ENCODE measurements around the gene FOXN1.

Gene FOXN1

DNA sequence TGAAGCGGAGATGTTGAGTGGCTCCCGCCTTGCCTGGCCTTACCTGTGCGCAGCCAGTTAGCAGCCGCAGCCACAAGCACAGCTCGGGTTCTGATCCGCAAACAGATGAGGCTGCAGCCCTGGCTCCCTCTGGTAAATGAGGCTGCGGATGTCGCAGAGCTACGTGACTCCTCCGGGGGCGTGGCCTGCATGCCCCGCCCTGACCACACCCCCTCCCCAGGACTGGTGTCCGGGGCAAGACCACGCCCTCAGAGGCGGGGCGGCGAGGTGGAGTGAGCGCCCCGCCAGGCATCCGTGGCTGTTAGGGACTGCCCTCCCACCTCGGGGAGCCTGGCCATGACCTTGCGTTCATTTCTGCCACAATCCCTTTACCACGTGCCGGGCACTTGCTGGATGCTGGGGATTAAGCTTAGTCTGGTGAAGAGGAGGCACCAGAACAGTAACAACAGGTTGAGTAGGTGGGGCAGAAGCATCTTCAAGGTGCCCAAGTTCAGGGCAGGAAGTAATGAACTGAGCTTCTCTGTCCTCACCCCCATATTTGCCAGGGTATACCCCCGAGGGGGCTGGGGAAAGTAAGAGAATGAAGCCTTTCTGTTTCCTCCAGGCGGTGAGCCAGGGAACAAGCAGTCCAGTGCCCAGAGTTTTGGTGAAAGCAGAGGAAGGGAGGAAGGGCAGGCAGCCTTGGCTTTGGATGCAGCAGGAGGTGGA, 70.8 kb downstream of the FOXN1 start, which contains the start of gene ALDOC:
ALDOC (minus strand) TSS at position 138 of the 708 bp plus-strand sequence. CDS start 1,363 bp downstream, outside the sequence.
- DNase-seq = peak; percentile 78 to 98 (median 90)

DNA sequence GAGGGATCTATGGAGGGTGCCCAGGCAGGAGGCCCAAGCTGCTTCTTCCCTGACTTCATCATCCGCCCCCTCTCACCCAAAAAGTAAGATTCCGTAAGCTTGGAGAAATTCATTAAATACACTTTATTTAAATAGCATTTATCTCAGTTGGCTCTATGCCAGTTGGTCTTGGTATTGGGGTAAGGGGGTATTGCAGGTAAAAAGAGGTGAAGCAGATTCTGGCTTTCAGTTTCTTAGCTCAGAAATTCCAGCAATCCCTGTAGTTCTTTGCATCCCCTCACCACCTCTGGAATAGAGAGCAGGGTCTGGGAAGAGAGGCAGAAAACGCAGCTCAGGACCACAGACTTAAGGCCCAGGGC, 71.3 kb downstream of the FOXN1 start:
- no peak for DNase-seq

DNA sequence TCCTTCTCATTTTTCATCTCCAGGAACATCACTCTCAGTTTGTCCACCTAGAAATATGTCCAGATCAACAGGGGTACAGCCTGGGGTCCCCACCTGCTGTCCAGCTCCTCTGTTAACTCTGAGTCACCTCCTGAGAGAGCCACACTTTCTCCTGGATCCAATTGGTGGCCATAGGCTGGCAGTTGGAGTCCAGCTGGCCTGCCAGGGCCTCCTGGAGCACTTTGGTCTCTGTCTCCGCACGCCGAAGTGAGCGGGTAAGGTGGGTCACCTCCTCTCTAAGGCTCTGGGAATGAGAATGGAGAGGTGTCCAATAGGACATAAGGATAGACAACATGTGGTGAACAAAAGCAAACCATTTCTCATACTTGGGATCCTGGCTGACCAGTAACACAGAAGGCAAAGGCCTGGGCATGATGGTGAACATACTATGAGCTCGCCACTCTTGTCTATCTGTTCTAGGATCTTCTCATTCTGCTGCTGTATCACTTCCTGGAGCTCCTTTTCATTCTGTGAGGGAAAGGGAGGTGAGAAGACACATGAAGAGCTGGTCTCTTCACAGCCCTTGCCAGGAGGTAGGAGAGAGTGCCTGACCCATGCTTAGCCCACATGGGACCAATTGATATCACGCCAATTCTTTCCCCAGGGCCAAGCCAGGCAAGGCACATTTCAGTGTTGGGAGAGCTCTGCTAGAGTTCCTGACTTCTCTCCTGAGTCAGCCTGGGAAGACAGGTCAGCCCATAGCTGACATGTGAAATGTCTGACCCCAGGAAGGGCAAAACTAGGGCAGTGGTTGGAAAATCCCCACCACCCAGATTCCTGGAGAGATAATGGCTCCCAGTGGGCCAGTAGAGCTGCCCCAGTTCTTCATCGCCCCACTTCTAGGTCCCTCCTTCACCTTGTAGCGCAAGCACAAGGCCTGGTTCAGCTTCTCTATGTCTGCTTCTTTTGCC, 72.4 kb downstream of the FOXN1 start:
- DNase-seq = no peak

DNA sequence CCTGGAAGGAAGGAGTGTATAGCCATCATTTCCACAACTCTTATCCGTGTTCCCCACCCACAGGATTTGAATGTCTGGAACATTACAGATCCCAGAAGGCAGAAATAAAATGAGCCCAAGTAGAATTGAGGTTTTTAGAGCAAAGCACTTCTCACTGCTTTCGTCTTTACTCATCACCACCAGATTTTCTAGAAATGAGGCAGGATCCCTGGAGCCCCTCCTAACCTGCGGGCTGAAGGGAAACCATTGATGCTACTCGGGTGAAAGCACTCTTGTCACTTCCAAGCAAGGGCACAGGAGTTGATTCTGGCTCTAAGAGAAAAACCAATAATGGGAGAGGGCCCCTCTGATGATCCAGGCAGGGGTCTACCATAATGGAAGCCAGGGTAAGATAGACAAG, 73.4 kb downstream of the FOXN1 start:
- DNase-seq = no peak

DNA sequence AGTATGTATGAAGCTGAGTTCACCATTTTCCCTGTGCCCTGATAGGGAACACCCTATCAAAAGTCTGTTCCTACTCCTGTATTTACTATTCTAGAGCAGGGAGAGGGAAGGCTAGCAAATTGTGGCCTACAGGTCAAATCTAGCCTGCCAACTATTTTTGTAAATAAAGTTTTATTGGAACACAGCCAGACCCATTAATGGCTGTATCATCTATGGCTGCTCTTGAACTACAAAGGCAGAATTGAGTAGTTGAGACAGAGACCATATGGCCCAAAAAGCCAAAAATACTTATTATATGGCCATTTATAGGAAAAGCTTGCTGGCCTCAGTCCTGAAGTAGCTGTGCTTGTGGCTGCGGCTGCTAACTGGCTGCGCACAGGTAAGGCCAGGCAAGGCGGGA, 74.8 kb downstream of the FOXN1 start:
- DNase-seq = no peak

DNA sequence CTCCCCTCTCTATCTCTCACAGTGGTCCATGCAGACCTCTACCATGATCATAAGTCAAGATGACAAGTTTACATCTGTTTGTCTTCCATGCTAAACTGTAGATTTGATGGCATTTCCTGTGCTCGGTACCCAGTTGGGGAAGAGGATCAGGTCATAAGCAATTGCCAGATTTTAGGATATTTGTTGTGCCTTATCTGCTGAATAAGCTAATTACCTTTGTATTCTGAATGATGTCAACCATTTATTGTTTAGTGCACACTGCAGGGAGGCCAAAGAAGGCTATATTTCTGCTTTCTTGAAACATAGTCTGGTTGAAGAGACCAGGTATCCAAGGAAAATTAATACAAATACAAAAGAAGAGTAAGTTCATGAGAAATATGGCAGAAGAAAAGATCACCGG, 76.4 kb downstream of the FOXN1 start:
- no peak for DNase-seq

DNA sequence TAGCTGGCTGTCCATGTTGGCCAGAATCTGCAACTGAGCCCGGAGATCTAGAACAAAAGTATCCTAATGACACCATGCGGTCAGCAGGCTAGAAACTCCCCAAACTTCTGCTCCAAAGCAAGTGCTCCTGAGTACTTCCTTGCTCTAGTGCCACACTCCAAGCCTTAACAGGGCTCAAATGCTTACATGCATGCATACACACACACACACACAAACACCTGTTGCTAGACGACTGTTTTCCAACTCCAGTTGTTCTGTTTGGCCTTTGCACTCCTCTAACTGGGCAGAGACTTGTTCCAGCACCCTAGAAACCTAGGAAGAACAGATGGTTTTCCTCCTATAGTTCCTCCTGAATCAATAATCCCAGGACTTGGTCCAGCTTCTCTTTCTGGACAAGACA, 78.3 kb downstream of the FOXN1 start:
- no peak for DNase-seq

DNA sequence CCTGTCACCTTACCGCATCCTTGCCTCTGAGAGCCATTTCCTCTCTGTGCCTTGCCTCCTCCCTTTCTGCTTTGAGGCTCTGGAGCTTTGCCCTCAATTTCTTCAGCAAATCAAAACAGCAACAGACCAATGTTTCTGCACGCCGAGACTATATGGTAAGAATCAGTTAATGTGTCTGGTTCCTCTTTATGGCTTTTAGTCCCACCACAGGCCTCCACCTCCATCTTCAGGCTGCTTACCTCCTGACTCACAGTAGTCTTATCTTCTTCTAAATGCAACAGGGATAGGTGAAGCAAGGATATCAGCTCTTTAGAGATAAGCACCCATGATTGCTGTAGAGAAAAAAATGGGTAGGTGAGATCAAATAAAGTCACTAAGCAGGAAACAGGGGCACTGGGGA, 79.7 kb downstream of the FOXN1 start:
- no peak for DNase-seq
